GM13976 (cell line): ENCODE results near the gene CCDC154.
A peak's percentile ranks its signal among the peaks of the same experiment; 100 is the strongest.
"Not testable (repeated sequence)": the region's sequence is repeated elsewhere in the genome, so short reads cannot be mapped to it uniquely, and the experiment has no call there.

ENCODE experiments used
- DNase-seq: peaks from one replicate; pipeline ENCODE4 v3.0.0; 2012; ENCODE audit warnings: low spot score
- in situ Hi-C: fragments of 300-500 bp; cut with MboI; formaldehyde crosslinking; loops from one replicate; pipeline ENCODE4 v1.12.0; 2022; ENCODE audit warnings: low sequenced_read_pairs, mixed read lengths, inconsistent platforms; ENCODE audit not compliant: unreplicated experiment
- TF ChIP-seq, protein P1 (sequence below): IDR thresholded peaks from 2 replicates; pipeline ENCODE4 v1.5.1; 2012; ENCODE audit warnings: borderline replicate concordance, mild to moderate bottlenecking; ENCODE audit not compliant: insufficient read depth; ENCODE audit errors: extremely low read depth, missing control alignments, control extremely low read depth

Gene CCDC154

DNA sequence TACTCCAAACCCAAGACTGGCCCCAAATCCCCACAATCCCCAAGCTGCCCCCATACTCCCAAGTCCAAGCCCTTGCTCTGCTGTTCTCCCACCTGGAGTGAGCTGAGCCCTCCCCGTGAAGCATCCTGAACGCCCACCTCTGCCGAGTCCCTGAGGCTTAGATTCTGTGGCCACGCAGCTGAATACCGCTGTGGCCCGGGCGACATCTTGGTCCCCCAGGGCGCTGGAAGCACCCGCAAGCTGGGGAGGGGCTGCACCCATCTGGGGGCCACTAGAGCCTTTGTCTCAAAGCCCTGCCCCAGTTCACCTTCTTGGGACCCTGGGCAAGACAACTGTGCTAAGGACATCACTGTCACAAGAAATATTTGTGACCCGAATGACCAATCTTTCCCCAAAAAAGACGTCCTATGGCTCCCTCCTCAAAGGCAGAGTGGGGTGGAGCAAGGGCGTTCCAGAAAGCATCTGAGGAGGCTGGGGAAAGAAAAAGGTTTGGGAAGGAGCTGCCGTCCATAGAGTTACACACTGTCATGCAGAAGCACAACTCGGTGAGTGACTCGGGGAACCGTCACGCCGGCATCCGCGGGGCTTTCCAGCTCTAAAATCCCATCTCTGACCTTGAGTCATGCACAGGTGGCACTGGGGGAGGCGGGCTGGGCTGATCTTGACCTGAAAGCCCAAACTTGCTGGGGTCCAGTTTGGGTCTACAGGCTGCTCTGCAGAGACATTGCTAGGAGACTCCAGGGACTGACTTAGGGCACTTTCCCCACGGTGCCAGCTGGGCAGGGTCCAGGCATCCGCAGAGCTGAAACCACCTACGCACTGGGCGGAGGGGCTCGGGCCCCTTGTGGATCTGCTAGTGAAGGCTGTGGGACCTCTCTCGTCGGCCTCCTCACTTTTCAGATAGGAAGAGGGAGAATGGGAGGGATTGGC is 37.8 kb upstream of the CCDC154 start:
- DNase-seq = no peak
- in situ Hi-C loops = no loop called here
- TF ChIP-seq, protein P1, sequence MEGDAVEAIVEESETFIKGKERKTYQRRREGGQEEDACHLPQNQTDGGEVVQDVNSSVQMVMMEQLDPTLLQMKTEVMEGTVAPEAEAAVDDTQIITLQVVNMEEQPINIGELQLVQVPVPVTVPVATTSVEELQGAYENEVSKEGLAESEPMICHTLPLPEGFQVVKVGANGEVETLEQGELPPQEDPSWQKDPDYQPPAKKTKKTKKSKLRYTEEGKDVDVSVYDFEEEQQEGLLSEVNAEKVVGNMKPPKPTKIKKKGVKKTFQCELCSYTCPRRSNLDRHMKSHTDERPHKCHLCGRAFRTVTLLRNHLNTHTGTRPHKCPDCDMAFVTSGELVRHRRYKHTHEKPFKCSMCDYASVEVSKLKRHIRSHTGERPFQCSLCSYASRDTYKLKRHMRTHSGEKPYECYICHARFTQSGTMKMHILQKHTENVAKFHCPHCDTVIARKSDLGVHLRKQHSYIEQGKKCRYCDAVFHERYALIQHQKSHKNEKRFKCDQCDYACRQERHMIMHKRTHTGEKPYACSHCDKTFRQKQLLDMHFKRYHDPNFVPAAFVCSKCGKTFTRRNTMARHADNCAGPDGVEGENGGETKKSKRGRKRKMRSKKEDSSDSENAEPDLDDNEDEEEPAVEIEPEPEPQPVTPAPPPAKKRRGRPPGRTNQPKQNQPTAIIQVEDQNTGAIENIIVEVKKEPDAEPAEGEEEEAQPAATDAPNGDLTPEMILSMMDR = no peak

DNA sequence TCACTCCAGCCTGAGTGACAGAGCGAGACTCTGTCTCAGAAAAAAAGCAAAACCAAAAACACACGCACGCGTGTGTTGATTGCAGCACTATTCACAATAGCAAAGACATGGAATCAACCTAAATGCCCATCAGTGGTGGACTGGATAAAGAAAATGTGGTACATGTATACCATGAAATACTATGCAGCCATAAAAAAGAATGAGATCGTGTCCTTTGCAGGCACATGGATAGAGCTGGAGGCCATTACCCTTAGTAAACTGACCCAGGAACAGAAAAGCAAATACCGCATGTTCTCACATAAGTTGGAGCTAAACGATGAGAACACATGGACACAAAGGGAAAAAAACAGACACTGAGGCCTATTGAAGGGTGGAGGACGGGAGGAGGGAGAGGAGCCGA is 34.6 kb upstream of the CCDC154 start:
- DNase-seq, in situ Hi-C loops: not testable (repeated sequence)

DNA sequence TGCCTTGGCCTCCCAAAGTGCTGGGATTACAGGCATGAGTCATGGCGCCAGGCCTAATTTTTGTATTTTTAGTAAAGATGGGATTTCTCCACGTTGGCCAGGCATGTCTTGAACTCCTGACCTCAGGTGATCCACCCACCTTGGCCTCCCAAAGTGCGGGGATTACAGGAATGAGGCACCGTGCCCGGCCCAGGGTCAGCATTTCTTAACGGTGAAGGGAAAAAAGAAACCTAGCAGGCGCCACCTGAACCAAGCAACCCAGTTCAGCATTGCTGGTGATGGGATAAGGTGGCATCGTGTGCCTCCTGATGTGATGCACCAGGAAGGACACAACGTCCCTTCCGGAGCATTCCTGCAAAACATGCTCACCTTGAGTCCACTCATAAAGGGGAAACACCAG is 32.7 kb upstream of the CCDC154 start:
- TF ChIP-seq, protein P1 = no peak
- DNase-seq = no peak
- in situ Hi-C loops = no loop called here

DNA sequence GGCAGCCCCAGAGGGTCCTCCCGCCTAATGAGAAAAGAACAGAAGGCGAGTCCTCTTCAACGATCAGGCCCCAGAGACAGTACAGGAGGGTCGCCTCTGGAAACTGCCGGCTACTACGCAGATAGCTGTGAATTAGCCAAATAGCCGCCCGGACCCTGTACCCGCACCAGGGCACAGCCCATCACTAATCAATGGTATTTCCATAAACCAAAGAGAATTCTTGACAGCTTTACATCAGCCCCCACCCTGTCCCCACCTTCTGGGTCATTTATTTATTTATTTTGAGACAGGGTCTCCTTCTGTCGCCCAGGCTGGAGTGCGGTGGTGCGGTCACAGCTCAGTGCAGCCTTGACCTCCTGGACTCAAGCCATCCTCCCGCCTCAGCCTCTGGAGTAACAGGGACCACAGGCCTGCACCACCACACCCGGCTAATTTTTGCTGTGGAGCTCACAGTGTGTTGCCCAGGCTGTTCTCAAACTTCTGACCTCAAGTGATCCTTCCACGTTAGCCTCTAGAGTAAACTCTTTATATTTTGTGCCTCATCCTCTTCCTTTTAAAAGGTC is 31.3 kb upstream of the CCDC154 start:
- in situ Hi-C loops = no loop called here
- TF ChIP-seq, protein P1 = no peak
- no peak for DNase-seq

DNA sequence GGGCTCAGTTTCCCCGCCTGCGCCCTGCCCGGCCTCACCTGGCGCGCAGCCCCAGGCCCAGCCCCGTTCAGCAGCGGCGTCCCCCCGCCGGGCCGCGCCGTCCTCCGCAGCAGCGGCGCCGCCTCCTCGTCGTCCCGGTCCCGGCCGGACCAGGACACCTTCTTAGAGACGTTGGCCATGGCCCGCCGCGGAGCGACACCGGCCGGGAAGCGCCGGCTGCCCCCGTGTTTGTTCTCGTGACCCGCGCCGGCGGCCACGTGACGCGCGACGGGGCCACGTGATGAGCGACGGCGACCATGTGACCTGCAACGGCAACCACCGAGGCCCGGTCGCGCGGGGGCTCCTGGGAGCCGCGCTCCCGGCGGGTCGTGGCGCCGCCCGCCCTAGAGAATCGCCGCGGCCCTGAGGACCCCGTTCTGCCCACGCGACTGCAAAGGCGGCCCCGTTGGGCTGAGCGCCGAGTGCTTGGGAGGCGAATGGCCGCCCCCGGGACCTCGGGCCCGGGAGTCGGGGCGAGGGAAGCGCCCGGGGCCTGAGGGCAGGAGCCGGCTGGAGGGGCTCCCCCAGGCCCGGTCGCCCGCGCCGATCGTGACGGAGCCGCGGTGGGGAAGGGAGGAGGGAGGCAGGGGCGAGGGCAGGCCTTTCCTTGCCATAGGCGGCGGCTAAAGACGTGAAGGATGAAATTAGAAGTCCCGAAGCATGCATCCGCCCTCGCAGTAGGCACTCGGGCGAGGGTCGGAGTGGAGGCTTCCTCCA is 30.6 kb upstream of the CCDC154 start, which contains the start of gene CLCN7:
Gene CLCN7 (minus strand): TSS at position 233 of the 756 bp plus-strand sequence. CDS start 54 bp downstream, at position 179.
- peak; percentile 99 for DNase-seq
- TF ChIP-seq, protein P1 = no peak

DNA sequence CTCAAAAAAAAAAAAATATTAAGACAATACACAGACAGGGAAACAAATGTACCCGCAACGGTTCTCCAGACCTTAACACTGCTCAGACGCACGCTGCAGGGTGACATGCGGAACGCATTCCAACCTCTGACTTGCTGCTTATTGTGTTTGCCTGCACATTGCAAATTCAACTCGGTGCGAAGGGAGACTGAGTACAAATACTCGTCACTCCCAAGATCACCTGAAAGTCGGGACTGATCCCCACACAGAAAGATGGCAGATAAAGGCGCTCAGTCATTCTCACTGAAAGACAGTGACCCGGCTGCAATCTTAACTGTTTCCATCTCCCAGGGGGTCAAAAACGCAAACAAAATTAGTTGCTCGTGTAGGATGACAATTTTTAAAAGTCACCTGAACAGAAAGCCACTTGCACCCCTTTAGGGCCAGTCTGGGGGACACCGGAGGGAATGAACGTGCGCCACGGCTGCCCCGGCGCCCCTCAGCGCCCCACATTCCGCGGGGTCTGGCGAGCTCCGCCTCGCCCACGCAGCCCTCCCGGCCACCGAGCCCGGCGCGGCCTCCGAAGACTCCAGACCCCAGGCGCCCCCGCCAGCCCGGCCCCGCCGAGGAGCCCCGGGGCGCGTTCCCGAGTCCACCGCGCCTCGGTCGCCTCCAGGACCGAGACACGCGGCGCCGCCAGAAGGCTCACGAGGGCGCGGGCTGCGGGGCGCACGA is 29.9 kb upstream of the CCDC154 start:
- TF ChIP-seq, protein P1 = no peak
- in situ Hi-C loops = no loop called here
- DNase-seq = no peak

More for the DNA sequence above, 30.6 kb upstream of the CCDC154 start, which contains the start of gene CLCN7:
- in situ Hi-C loops = no loop called here
